Ascending aorta (tissue), 2 donors: ENCODE results near the gene SMOC1. TPM values are rescaled to one million over a fixed set of nuclear protein-coding genes. Genes with fewer than 3 reads are reported as not detected.

Experiments
- DNase-seq, 2 donors: peaks; one replicate each; pipeline ENCODE4 v3.0.0-alpha.2; 2019; ENCODE audit warnings: low spot score in 2 of 2
- H3K27ac ChIP-seq, 2 donors: fragments of 200-600 bp; sonication (generic); one replicate each; pipeline ENCODE4 v1.5.1; 2016 to 2017; ENCODE audit warnings: mild to moderate bottlenecking in 1 of 2
- H3K27me3 ChIP-seq: fragments of 200-600 bp; sonication (generic); one replicate; pipeline ENCODE4 v1.5.1; 2017
- H3K36me3 ChIP-seq, 2 donors: fragments of 200-600 bp; sonication (generic); one replicate each; pipeline ENCODE4 v1.5.1; 2016
- H3K4me1 ChIP-seq, 2 donors: fragments of 200-600 bp; sonication (generic); one replicate each; pipeline ENCODE4 v1.5.1; 2016 to 2017; ENCODE audit warnings: mild to moderate bottlenecking in 1 of 2
- H3K4me3 ChIP-seq, 2 donors: fragments of 200-600 bp; sonication (generic); one replicate each; pipeline ENCODE4 v1.5.1; 2016 to 2017; ENCODE audit warnings: mild to moderate bottlenecking in 1 of 2
- H3K9me3 ChIP-seq, 2 donors: fragments of 200-600 bp; sonication (generic); one replicate each; pipeline ENCODE4 v1.5.1; 2016
- CTCF ChIP-seq, 3 experiments: fragments of 200-600 bp in 2 of 3; fragments of 450-650 bp in 1 of 3; sonication (generic) in 2 of 3; IDR thresholded peaks; one replicate each; pipeline ENCODE4 v1.5.1; 2016 to 2019; ENCODE audit warnings: antibody characterized with exemption in 3 of 3, mild to moderate bottlenecking in 1 of 3, moderate library complexity in 1 of 3
- intact Hi-C: fragments of 100-400 bp; cut with DNase I; formaldehyde crosslinking; loops from one replicate; pipeline ENCODE4 v1.15.1; 2023
- total RNA-seq: library from RNA; depleted of rRNA; stranded (reverse); fragments of >200 nt; gene quantifications from one replicate; pipeline ENCODE4 v1.1.0, GENCODE V29; 2016

Gene SMOC1
- total RNA-seq, 1 donor from 2014 or later: 16.6 TPM

GRCh38 chr14:69996216-69996615, 117.0 kb downstream of the SMOC1 start:
- no peak overlapping the region for H3K4me3 ChIP-seq
- TF ChIP-seq CTCF (IDR thresholded peaks at IDR 0.05): no peak
- H3K27me3 ChIP-seq: no peaks in the 10 kb centered on the region
- intact Hi-C loops: loop anchor here (5.0 kb wide), 1 partner anchor 119 kb away; the partner anchor contains the start of gene SMOC1
- no peaks in the 10 kb centered on the region for H3K4me1 ChIP-seq
- H3K36me3 ChIP-seq: no peaks in the 10 kb centered on the region
- no peak overlapping the region for H3K27ac ChIP-seq
- no peak for DNase-seq
- H3K9me3 ChIP-seq: no peaks in the 10 kb centered on the region

- Histone ChIP-seq H3K36me3 (no peaks in the 10 kb centered on the region), H3K4me1 (no peaks in the 10 kb centered on the region), H3K4me3 (no peak overlapping the region), H3K27me3 (no peaks in the 10 kb centered on the region), H3K27ac (no peak overlapping the region), H3K9me3 (no peaks in the 10 kb centered on the region)
- no peak for TF ChIP-seq CTCF (IDR thresholded peaks at IDR 0.05)
- DNase-seq: peak in 1 of 2 donors; percentile 68
- intact Hi-C loops: loop anchor here (5.0 kb wide), 1 partner anchor 121 kb away; the partner anchor contains the start of gene SMOC1
Measured at GRCh38 chr14:69997849-69998248, 118.6 kb downstream of the SMOC1 start.

GRCh38 chr14:69999261-69999674, 120.1 kb downstream of the SMOC1 start:
- Histone ChIP-seq H3K36me3 (no peaks in the 10 kb centered on the region), H3K9me3 (no peaks in the 10 kb centered on the region), H3K27ac (no peak overlapping the region), H3K27me3 (no peaks in the 10 kb centered on the region), H3K4me1 (no peaks in the 10 kb centered on the region), H3K4me3 (no peak overlapping the region)
- DNase-seq: no peak
- intact Hi-C loops: loop anchor here (5.0 kb wide), 1 partner anchor 122 kb away; the partner anchor contains the start of gene SMOC1
- TF ChIP-seq CTCF (IDR thresholded peaks at IDR 0.05): no peak

GRCh38 chr14:70000601-70001000, 121.4 kb downstream of the SMOC1 start:
- no peak for DNase-seq
- Histone ChIP-seq H3K36me3 (no peaks in the 10 kb centered on the region), H3K9me3 (no peaks in the 10 kb centered on the region), H3K27me3 (no peaks in the 10 kb centered on the region), H3K4me3 (no peak overlapping the region), H3K27ac (no peak overlapping the region), H3K4me1 (no peaks in the 10 kb centered on the region)
- TF ChIP-seq CTCF (IDR thresholded peaks at IDR 0.05): no peak
- intact Hi-C loops: no loop called here

GRCh38 chr14:70002589-70003346, 123.6 kb downstream of the SMOC1 start:
- intact Hi-C loops: no loop called here
- no peaks in the 10 kb centered on the region for H3K27me3 ChIP-seq
- H3K4me3 ChIP-seq: no peak overlapping the region
- no peaks in the 10 kb centered on the region for H3K4me1 ChIP-seq
- TF ChIP-seq CTCF (IDR thresholded peaks at IDR 0.05): no peak
- no peak overlapping the region for H3K27ac ChIP-seq
- no peak for DNase-seq
- H3K36me3 ChIP-seq: no peaks in the 10 kb centered on the region
- no peaks in the 10 kb centered on the region for H3K9me3 ChIP-seq
